NB4 (cell line): Measurements from ENCODE around the gene IP6K1.

Experiments
- POLR2A ChIP-seq: IDR thresholded peaks from 2 replicates; pipeline ENCODE4 v1.6.1; 2011; ENCODE audit warnings: mild to moderate bottlenecking; ENCODE audit not compliant: insufficient read length; ENCODE audit errors: extremely low read depth
- TF ChIP-seq, protein P1 (sequence below): IDR thresholded peaks from one replicate; pipeline ENCODE4 v1.5.1; 2012; ENCODE audit warnings: low read depth, low read length

DNA sequence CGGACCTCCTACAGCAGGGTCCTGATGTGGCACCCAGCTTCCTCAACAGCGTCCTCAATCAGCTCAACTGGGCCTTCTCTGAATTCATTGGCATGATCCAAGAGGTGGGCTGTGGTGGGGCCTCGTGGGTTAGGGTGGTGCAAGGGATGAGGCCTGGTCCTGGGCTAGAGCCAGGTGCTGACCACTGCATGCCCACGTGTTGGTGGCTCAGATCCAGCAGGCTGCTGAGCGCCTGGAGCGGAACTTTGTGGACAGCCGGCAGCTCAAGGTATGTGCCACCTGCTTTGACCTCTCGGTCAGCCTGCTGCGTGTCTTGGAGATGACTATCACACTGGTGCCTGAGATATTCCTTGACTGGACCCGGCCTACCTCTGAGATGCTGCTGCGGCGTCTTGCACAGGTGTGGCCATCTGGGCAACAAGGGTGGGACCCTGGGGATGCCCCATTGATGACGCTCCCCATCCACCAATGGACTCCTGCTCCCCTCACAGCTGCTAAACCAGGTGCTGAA lies 70.7 kb downstream of the IP6K1 start:
- TF ChIP-seq, protein P1, sequence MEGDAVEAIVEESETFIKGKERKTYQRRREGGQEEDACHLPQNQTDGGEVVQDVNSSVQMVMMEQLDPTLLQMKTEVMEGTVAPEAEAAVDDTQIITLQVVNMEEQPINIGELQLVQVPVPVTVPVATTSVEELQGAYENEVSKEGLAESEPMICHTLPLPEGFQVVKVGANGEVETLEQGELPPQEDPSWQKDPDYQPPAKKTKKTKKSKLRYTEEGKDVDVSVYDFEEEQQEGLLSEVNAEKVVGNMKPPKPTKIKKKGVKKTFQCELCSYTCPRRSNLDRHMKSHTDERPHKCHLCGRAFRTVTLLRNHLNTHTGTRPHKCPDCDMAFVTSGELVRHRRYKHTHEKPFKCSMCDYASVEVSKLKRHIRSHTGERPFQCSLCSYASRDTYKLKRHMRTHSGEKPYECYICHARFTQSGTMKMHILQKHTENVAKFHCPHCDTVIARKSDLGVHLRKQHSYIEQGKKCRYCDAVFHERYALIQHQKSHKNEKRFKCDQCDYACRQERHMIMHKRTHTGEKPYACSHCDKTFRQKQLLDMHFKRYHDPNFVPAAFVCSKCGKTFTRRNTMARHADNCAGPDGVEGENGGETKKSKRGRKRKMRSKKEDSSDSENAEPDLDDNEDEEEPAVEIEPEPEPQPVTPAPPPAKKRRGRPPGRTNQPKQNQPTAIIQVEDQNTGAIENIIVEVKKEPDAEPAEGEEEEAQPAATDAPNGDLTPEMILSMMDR: no peak
- no peak for TF ChIP-seq POLR2A
